Measurements from ENCODE around the gene NLGN1.
"Not testable (repeated sequence)": the region's sequence is repeated elsewhere in the genome, so short reads cannot be mapped to it uniquely, and the experiment has no call there.

NLGN1 gene
- total RNA-seq: 0.20 to 0.35 reads per million in 2 donors

DNA sequence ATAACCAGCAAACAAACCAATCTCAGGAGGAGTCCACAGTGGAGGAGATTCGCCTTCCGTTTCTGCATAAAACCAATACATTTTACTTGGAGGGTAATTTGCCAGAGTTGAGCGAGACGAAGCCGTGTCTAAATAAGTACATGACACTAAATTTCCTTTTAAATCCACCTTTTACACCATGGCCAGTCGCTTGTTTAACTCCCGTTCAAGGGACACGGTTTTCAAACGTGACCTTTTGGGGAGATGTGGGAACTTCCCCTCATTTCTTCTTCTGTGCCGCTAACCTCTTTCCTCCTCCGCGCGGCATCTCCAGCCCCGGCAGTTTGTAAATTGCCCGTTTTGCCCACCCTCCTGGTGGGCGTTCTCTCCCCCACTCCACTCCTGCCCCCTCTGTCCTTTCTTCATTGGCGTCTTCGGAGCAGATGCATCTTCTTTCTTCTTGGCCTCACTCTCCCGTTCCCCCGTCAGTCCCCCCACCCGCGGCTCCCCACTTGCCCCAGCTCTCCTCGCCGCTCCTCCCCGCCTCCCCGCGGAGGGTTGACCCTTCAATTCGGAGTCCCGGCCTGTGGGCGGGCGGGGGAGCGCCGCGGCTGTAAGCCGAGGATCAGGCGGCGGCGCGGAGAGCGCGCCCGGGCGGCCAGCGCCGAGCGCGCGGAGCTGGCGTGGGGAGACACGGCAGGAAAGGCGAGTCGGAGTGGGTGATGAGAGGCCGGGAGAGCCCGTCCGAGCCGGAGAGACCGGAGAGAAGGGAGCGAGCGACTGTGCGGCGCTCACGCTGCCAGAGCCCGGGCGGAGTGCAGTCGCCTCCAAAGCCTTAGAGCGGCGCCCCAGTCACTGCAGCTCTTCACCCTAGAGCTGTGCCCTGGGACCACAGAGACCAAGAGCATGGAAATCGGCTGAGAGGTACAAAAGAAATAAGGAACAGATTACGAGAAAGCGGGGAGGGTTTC, at the start of gene NLGN1:
TSS of gene NLGN1 (plus strand) at position 584 of the 950 bp plus-strand sequence.
- DNase-seq: no peak

DNA sequence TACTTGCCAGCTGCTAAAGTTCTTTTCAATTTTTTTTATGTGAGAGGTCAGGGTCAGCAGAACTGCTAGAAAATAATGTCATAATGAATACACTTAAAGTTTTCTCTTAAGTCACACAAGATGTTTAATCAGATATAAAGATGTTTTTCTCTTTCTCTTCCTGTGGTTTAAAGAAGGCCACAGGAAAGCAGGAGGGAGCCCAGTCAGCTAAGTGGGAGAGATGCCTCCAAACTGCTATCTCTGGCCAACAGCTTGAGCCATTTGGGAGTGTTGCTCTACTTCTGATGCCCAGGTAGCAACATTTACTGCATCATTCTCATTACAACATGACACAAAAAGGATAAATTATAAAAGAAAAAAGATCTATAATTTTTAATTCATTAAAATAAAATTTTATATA, 45.7 kb upstream of the NLGN1 start:
- no peak for DNase-seq

DNA sequence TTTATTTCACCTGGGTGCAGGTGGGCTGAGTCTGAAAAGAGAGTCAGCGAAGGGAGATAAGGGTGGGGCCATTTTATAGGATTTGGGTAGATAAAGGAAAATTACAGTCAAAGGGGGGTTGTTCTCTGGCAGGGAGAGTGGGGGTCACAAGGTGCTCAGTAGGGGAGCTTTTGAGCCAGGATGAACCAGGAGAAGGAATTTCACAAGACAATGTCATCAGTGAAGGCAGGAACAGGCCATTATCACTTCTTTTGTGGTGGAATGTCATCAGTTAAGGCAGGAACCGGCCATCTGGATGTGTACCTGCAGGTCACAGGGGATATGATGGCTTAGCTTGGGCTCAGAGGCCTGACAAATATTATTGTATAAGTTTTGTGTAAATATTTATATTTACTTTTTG, 44.4 kb upstream of the NLGN1 start:
- DNase-seq: not testable (repeated sequence)

DNA sequence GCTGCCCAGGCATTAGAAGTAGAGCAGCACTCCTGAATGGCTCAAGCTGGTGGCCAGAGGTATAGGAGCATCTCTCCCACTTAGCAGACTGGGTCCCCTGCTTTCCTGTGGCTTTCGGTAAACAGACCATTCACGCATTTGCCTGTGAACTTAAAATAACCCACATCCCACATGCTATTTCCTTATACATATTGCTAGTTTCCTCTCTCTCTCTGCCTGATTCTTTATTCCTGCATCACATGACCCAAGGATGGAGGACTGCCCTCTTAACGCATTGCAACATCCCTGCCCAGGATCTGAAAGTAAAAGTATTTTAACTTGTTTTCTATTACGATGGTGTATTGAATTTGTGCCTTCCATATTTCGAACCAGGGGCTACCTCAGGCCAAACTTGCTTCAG, 43.4 kb upstream of the NLGN1 start:
- DNase-seq: no peak

DNA sequence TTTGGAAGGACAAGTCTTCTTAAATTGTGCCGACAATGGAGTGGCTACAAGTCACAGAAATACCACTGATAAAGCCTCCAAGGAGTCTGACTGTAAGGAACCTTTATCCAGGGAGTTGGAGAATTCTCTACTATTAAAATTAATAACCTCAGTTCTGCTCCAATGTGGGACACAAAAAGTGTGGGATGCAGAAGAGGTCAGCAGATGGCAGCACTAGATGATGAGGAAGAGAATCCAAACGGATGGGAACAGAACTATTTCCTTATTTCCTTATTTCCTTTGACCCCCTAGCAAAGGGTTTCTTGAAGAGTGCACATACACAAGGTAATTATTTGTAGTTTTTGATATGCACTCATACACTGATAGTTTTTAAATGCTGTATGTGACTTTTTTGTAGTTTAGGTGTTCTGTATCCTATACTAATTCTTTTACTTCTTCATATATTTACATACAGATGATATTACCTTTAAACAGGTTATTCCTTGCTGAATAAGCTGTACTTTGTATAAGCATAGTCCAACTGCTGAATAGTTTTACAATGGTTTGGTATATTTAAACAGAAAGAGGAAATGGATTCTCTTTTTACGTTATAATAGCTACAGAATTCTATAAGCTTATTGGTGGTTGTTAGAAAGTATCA, 25.6 kb upstream of the NLGN1 start:
- DNase-seq: no peak

DNA sequence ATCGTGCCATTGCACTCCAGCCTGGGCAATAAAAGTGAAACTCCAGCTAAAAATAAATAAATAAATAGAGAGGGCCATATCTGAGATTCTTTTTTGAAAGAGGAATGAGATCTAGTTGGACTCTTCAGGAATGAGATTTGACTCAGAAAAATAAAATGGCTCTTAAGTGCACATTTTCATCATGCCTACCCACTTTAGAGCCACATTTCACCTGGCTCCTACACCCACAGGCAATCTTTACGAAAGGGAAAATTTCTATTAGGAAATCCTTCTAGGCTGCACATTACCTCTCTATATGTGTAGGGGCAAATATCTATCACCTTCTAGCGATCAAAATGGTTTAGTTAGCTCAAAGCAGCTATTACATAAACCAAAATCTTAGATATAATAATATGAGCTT, 16.9 kb upstream of the NLGN1 start:
- DNase-seq: no peak

DNA sequence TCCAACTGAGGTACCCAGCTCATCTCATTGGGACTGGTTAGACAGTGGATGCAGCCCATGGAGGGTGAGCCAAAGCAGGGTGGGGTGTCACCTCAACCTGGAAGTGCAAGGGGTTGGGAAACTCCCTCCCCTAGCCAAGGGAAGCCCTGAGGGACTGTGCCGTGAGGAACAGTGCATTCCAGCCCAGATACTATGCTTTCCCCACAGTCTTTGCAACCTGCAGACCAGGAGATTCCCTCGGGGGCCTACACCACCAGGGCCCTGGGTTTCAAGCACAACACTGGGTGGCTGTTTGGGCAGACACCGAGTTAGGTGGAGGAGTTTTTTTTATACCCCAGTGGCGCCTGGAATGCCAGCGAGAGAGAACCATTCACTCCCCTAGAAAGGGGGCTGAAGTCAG, 15.6 kb upstream of the NLGN1 start:
- DNase-seq: not testable (repeated sequence)

DNA sequence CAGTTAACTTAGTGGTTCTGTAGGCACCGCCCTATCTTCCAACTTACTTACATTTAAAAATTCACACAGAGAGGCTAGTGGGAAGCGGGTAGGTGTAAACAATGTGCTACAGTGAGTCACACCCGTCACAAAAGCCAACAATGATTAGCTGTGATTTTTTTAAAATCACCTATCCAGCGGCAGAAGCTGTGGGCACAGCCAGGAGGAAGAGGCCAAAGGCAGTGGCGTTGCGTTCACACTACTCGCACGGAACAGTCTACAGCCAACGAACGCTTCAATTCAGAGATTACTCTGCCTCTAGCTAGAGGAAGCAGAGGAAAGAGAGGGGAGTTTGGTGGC, 2.5 kb upstream of the NLGN1 start:
- DNase-seq: no peak

DNA sequence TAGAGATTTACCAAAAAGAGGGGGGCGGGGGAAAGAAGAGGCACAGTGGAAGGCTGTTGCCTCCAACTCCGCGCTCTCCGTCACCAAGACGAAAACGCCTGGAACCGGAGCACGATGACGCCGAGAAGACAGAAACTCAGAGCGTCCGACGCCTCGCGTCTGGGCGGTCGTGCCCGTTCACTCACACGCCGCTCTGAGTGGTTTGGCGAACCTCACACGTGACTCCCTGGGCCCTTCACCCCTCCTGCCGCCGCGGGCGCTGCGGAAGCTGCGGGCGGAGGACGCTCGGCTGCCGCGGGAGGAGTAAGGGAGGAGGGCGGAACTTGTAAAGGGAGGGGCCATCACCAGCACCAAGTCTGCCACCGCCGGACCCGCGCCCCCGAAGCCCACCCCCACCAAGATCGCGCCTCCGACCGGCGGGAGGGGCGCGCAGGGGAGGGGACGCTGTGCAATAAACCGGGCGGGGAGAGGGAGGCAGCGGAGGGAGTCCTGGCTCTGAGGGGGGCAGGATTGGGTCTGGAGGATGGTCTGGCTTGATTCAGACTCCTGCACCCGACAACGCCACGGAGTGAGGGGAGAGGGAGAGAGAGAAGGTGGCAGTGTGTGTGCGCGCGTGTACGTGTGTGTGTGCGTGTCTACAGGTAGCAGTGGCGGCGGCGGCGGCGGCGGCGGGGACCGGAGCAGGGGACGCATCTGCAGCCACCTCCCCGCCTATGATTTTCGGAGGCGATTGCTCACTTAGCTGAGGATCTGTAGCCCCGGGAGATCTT, 1.9 kb upstream of the NLGN1 start:
- peak; percentile 12 for DNase-seq

DNA sequence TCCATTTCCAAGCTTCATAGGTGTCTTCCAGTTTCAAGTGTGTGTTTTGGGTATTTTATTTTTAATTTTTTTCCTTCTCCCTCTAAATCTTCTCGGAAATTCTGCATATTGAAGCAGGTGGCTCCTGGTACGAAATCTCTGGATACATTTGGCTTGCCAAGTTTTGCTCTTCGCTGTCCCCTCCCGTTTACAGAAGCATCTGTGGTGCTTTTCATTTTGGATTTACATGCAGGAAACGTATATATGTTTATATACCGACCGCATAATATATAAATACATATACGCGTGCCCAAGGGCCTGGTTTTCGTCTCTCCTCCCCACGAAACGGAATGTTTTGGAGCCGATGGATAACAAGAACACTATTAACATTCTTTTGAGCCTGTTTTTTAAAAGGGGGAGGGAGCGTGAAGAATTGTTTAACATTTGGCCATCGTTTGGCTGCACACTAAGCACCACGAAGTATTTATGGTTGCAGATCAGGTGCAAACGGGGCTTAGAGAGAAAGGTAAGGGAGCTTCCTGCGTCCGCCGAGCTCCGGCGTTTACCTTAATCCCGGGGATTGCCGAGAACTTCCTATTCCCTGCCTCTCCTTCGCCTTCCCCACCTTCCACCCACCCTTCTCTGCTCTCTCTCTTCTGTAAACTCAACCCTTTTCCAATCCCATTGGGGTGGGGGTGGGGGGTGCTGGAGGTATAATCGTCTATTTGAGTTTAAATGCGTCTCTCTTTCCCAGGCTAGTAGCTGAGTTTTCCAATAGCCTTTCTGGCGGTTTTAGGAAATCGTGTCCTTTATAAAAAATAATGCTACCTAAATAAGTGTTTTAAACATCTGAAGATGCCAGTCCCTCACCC, 1.1 kb upstream of the NLGN1 start:
- no peak for DNase-seq

DNA sequence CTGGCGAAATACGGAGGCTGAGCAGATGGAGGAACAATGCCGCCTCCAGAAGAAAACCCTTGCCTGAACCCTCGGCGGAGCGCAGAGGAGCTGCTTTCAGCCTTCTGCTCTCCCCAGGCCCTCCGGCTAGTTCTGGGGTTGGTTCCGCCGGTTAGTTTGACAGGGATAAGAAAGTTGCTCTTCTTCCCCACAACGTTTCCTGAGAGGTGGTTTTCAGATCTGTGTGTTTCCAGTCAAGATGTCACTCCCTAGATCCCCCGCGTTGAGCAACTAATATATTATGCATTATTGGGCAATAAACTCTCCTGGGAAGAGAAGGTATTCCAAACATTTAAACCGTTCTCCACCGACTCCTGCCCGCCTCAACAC, 551 bp downstream of the NLGN1 start:
- DNase-seq: no peak

DNA sequence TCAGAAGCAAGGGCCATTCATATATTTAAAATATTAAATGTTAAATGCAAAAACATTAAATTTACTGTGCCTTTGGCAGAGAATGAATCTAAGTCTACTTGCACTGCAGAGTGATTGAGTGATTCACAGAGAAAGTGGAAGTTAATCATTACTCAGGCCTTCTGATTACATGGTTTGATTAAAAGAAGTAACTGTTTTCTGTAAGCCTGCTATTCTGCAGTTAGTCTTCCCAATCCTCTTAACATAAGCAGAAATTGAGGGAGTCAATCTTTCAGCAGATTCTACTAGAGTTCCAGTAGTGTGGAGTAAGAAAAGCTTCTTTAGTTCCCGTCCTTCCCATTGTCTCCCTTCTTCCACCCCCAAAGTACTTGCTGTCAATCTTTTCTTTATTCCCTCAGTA, 1.5 kb downstream of the NLGN1 start:
- no peak for DNase-seq

DNA sequence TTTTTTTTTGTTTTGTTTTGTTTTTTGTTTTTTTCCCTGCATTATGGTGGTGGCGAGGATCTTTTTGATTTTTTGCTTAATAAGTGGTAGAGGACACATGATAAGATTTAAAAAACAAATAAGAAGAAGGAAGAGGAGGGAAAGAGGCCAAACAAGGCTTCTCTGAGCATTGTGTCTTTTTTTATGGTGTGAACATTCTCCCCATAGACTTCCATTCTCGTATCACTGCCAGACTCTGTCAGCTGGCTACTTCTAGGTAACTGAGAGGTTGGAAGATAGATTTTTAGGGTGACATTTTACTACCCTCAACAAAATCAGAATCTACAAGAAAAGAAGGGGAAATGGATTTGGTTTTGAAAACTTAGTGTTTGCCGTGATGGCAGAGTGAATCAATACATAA, 3.8 kb downstream of the NLGN1 start:
- DNase-seq: no peak

DNA sequence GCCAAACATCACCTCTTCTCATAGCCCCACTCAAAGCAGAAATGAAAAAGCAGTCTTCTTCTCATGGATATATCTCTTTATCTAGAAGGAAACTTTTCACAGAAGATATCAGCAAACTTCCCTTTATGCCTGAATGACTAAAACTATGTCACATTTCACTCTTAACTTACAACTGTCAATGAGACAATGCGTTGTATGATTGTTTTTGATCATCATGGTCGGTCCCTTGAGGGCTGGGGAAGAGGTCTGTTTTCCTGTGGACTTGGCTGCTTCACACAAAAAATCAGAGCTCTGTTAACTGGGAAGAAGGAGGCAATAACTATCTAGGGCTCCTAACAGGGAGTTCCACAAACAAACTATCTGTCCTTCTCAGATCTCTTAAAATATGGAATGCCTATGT, 5.1 kb downstream of the NLGN1 start:
- no peak for DNase-seq

DNA sequence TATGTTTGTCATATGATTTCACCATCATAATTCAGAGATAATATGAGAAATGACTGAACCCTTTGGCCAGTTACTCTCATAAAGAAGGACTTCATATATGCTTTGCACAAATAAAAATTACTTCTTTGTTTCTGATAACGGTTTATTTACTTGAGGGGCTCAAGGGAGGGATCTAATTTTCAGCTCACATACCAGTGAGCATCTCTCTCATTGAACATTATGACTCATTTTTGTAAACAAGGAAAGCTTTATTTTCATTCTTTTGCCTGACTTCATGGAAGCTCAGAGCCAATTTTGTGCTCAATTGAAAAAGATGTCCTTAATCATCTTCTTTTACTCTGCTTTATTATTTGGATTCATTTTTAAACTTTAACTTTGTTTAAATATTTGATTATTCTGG, 5.8 kb downstream of the NLGN1 start:
- DNase-seq: no peak

DNA sequence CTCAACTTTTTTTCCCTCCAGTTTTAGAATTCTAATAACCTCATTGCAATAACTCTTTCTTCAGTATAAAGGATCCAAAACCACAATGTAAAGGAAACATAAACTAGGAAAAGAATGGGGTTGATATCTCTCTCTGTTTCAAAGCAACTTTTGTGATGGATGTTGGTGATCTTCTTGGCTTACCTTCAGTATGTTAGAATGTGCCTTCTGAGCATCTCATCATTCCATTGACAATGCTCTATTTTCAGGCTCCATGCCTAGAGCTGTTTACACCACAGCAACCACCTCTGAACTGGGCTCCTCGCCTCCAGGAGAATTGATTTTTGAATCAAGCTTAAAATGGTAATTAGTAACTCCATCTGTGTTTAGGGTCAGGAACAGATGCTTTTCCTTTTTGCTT, 6.6 kb downstream of the NLGN1 start:
- no peak for DNase-seq

DNA sequence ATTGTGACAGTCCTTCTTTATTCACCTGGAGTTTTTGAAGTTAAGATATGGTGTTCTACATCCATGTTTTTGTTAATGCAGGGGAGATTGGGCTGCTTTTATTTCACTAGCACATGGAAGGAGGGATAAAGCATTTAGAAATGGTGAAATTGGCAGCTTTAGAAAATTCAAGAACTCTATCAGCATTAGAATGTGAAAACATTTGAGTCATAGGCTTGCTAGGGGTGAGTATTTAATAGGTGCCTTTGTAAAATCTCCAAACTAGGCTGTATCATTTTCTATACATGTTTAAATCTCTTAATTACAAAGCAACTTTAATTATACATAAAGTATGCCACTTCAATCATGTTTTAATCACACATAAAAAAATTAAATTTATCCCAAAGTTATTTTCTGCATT, 12.9 kb downstream of the NLGN1 start:
- no peak for DNase-seq

DNA sequence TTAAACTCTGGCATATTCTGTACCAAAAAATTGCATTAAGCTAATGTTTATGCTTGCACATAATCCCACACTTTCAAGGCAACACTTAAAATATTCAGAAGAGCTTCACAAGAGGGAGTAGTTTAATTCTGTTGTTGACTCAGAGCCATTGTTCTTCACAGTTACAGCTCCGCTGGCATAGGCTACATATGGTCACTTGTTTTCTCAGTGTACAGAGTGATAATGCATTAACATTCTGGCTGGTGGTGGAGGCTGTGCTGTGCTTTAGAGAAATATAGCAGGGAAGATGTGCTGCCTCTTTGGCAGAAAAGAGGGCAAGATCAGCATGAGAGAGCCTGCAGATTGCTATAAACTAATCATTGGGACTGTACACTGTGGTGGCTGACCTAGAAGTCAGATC, 13.3 kb downstream of the NLGN1 start:
- no peak for DNase-seq

DNA sequence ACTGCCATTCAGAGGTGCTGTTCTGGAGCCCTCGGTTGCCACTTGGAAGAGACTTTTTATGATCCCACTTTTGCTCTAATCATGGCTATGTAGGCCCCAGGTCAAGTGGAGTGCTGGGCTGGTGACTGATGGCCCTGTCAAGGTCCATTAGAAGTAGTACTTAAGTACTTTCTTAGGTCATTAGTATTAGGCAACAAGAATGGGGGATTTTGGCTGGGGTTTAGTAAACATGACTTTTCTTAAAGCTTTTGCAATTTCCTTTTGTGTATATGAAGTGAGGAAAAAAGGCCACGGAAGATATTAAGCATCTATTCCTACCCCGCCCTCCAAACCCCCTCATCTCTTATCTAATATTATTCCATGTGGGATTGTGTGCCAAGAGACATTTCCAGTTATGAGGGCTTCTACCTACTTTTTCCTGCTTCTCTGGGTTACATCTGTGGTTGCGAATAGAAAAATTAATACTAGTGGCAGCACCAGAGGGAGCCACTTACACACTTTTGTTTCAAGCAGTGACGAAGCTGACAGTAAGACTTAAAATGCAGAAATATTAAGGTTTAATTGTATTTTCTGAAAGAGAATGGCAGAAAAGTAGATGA, 13.9 kb downstream of the NLGN1 start:
- DNase-seq: no peak

DNA sequence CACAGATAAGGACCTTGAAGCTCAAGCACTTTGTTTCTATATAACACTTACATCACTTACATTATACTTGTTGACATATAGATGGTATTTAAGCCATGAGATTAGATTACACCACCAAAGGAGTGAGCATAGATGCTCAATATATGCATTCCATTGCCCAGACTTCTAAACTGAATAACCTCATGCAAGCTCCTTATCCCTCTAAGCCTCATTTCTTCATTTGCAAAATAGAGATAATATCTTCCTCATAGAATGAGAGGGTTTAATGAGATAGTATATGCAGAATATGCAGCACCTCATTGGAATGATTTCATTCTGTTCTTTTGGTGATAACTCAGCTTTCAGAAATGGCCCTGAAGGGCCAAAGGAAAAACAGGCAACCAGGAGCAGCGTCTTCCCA, 18.5 kb downstream of the NLGN1 start:
- no peak for DNase-seq

DNA sequence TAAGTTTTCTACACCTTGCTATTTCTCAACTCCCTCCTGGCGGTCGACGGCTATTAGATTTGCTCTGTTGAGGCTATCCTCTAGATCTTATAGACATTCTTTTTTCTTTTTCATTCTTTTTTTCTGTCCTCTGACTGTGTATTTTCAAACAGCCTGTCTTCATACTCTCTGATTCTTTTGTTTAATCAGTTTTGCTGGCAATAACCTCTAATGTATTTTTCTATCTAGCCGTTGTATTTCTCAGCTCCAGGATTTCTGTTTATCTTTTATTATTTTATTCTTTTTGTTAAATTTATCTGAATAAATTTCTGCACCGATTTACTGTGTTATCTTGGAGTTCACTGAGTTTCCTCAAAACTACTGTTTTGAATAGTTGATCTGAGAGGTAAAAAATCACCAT, 31.5 kb downstream of the NLGN1 start:
- DNase-seq: no peak

DNA sequence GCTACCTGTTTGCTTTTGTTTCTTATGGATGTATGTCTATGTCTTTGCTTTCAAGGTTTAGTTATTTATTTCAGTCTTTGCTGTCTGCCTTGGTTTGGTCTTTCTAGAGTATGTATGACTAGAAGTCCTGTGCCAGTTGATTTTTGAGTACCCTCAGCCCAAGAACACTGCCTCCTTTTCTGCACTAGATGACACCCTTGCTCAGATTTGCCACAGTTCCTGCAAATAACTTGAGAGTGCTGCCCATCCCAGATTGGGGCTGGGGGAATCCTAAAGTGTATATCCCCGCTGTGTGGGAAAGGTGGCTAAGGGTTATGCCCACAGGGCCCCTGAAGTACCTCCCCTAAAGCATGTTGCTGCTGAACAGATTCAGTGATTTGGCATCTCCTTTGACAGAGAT, 32.0 kb downstream of the NLGN1 start:
- no peak for DNase-seq
